HG03045 (cell line): ENCODE measurements around the gene SLC43A3.

Experiments used
- ATAC-seq: cut with Tn5 transposase; IDR thresholded peaks from one replicate; pipeline ENCODE4 v1.9.1; 2021; ENCODE audit warnings: mild to moderate bottlenecking, moderate library complexity; ENCODE audit not compliant: unreplicated experiment

Gene SLC43A3

GRCh38 chr11:57359896-57360690 is 66.8 kb downstream of the SLC43A3 start:
- ATAC-seq, result no peak

- ATAC-seq, result no peak
These were observed 67.5 kb downstream of the SLC43A3 start for GRCh38 chr11:57359396-57359795.

DNA sequence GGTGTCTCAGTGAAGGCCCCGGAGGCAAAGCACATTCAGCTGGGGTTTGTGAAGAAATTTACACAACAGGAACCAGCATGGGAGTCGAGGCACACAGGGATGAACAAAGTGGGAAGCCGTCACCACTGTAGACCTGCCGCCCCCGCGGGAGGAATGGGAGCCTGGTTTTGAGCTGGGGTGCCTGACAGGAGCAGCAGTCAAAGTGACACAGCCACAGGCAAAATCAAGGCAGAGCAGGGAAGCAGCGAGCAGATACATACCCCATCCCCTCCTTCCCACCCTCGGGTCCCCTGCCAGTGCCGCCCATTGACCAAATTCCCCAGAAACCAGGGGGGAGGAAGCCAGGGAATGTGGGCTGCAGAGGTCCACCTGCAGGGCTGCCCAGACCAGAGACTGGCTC is 67.9 kb downstream of the SLC43A3 start:
- no peak for ATAC-seq

DNA sequence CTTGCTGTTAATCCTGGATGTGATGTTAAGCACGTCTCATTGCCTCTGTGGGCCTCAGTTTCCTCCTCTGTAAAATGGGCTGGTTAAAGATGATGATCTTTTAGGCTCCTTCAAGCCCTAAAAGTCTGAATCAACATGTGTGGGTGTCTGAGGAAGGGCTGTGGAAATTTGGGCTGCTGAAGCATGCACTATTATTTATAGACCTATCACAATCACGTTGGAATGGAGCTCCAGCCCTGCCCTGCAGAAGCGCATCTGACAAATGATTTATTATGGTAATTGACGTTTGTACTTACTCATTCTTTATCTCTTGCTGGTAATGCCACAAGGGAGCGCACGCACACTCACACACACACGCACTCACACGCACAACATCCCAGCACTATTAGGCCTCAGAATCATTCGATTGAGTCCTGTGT is 68.4 kb downstream of the SLC43A3 start:
- ATAC-seq, result no peak

DNA sequence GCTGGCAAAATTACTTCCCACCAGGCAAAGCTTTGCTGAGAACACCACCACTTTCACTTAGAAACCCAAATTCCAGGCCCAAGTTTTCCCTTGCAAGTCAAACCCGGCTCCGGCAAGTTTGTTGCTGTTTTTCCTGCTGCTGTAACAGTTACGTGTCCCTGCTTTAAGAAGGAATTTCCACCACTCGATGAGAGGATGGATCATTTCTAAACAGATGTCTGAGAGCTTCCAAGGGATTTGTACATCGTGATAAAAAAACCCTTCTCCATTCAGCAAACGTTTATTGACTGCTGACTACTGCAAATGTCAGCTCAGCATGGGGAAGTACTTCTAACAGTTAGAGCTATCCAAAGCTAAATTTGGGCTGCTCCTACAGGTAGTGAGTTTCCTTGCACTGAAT is 69.1 kb downstream of the SLC43A3 start:
- ATAC-seq, result no peak

GRCh38 chr11:57357310-57357709 is 69.6 kb downstream of the SLC43A3 start:
- no peak for ATAC-seq
